ENCODE results near the gene IL1RL1.

IL1RL1 gene

DNA sequence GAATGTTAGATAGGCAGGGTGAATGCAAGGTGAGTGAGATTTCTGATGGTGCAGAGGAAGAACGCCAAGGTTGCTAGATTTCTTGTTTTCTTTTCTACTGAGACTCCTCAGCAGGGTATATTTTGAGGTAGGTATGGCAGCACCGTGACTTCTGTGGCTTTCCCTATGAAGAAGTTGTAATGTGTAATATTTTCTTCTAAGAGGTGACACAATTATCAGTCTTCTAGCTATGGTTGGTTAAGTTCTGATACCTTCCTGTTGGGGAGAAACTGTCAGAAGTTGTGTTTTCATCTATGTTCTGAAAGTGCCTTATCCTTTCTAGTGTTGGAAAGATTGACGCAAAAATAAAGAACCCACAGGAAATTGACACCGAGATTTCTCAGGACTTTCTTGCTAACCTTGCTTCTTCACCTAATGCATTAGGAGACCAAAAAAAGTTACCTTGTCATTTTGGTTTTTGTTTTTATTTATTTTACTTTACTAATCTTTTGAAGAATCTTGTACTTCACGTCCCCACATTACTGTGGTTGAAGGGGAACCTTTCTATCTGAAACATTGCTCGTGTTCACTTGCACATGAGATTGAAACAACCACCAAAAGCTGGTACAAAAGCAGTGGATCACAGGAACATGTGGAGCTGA, 56.1 kb downstream of the IL1RL1 start:
- no peak for DNase-seq

DNA sequence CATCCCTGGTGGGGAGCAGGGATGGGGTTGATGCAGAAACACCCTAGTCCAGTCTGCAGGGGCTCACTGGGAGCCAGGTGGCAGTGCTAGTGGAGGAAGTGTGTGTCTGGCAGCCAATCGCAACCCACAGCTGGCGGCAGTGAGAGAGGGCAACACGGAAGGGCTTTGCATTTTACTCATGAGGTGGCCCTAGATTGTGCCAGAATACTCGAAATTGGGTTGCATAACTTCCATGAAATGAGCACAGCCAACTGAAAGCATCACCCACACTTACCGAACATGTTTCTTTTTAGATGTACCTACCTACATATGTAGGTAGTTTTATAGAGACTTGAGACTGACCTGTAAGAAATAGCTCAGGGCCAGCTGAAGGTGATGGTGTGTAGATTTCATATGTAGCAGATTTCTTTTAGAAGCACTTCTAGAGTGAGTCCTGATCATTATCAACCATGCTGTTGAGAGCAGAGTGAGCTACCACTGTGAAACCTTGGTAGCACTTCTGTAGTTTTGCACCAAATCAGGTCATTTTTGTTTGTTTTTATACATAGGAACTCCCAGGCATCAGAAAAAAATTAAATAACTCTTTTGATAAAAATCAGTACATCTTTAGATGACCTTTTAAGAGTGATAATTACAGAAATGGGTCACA, 57.2 kb downstream of the IL1RL1 start:
- DNase-seq = no peak

DNA sequence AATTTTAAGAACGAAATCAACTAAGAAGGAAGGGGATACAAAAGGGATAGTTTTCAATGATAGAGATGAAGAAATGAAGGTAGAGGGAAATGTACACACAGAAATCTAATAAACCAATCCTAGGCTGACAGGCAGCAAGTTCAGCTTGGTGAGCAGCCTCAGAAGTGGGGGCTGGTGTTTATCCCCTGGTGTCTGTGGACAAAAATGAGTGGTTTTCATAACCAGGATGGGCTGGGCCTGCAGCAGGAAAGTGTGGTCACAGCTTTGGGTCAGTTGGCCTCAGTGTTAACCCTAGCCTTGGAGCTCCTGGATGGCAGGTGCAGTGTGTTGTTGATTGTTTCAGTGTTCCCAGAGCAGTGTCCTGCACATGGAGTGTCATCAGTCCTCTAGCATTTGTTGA, 58.5 kb downstream of the IL1RL1 start:
- DNase-seq = no peak

DNA sequence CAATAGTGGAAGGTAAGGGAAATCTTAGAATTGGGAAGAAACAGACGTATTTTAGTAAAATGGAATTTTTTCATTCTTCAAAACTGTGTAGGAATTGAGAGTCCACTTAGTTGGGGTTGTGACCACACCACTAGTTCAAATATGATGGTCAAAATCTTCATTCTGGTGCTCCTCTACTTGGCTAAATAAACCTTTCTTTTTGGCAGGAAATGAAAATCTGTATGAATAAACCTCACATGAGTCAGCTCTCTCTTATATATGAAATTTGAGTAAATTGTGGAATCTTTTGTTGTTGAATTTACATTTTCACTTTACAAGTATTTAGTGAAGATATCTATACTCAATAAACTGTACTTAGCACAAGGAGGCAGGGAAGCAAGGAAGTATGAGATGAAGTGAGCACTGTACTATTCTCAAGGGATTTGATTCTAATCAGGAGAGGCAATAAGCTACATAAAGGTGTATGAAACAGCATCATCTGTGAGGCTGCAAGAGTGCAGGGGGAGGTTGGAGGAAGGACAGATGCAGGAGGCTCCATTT, 64.8 kb downstream of the IL1RL1 start:
- no peak for DNase-seq

DNA sequence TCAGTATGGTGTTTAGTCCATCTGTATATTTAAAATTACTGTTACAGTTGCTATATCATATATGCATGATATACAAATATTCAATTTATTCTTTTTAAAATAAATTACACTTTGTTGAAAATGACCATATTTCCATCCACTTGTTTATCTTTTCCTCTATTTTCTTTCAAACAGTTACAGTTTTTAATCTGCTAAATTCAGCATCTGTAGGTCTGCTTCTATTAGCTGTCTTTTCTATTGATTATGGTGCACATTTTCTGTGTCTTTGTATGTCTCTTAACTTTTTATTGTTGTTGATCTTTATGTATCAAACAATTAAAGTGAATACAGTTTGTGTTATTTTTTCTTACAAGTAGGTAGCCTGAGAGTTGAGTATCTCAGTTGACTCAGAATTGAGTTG, 72.4 kb downstream of the IL1RL1 start:
- DNase-seq = no peak

DNA sequence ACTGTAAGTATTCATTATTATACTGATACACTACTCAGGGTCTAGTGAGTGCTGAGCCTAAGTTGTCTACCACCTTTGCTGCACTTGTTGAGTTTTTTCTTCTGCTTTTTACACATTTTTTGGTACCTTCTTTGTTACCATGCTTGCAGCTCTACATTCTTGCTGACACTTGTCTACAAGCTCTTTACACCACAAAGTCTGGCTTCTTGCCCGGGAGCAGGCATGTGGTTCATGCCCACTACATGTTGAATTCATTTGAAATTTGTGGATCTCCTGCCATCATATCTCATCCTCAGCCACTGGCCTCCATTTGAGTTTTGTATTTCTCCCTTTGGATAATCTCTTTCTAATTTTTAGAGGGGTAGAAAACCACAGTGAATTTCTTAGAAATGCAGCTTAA, 74.2 kb downstream of the IL1RL1 start:
- no peak for DNase-seq

DNA sequence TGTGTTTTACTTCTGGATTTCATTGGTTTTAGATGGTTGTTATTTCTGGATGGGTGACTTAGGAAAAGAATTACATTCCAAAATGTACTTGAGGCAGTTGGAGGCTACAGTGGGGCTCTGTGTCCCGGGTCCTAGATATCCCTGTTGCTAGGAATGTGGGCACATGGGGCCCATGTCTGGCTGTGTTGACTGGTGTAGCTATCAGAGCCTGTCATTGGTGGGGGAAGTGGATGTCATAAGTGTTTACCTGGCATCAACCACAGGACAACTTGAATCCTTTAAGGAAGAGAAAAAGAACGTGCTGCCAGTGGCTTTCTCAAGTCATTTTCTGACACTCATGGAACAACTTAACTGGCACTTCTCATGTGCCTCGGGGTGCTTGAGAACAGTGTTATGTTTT, 74.6 kb downstream of the IL1RL1 start:
- no peak for DNase-seq

DNA sequence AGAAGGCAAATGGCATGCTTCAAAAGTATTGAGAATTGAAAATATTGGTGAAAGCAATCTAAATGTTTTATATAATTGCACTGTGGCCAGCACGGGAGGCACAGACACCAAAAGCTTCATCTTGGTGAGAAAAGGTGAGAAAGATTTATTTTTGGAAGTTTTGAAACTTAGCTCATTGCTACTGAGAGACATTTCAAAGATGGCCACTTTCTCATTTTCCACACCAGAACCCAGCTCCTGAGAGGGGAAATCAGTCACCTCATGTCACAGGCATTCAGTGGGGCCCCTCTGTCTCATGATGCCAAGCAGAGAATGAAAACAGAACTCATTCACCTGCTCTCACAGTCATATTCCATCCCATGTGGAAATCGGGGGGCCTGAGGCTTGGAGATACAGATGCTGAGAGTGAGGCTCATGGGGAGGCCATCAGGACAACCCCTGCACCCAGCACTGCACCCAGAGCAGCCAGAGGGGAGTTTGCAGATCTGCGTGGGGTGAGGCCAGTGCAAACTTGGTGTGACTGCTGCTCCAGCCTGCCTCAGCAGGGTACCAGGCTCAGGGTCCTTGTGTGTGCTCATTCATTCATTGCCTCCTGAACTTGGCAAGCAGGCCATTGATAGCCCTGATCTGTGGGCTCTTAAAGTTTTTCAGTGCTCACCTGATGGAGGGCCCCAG, 75.6 kb downstream of the IL1RL1 start:
- no peak for DNase-seq

DNA sequence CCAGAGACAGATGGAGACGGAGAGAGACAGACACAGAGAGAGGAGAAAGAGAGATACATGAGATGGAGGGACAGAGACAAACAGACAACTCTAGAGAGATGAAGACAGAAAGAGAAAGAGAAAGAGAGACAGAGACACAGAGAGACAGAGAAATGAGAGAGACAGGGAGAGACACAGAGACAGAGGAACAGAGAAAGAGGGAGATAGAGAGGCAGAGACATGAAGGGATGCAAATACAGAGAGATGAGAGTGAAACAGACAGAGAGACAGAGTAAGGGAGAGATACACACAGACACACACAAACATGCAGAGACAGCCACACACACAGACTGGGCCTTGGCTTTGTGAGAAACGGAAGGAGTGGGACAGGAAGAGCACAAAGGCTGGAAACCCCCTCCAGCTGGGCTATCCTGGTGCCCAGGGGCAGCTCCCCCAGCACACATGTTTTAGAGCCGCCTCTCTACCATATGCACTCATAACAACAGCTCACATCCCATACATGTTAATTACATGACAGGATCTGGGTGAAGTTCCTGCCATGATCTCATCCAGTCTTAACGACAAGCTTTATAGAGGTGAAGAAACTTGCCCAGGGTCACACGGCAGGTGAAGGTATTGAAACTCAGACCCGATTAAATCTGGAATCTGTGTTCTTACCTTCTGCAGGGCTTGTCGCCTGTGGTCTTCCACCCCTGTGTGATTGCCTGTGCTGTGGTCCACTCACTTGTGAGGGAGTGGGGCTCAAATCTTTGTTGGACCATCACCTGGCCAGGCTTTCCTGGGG, 76.6 kb downstream of the IL1RL1 start:
- DNase-seq = no peak

DNA sequence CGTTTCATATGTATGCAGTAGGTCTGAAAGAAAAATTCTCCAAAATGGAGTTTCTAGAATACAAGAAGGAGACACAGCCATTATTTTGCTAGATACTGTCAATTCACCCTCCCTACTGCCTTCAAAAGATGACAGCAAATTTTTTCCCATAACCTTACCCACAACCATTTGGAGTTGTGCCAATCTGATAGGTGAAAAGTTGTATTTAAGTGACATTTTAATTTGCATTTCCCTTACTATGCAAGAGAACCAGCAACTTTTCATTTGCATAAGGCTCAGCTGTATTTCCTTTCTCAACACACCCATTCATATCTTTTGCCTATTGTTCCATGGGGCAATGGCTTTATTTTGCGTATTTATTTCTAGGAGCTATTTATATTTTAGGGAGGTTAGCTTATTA, 80.2 kb downstream of the IL1RL1 start:
- no peak for DNase-seq

DNA sequence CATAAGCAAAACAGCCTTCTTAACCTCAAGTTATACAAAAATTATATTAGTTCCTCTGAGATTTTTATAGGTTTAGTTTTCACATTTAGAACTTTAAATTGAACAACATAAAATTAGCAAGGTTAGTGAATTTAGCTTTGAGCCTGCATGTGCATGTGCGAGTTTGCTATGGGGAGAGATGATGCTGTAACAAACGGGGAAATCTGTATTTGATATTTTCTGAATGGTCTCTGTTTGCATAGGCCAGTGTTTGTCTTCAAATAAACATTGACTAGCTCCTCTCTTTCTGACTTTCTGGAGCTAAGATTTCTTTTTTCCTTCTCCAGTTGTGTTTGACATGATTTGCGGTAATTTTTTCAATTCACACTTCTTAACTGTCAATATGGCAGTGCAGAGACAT, 80.7 kb downstream of the IL1RL1 start:
- no peak for DNase-seq

DNA sequence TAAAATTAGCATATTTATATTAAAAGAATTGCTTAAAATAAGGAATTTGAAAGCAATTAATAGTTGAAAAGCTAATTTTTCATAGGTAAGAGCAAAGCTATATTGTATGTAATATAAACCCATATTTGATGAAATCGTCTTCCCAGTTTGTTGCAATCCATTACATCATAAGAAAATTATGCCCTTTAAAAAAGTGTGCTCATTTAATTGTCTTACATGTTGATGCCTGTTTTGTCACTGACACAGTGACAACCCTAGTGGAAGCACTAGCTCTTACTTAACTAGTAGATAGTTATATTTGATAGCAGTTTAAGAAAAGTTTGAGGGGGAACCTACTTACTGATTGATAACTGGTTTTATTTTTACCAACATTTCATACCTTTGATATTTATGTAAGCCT, 81.6 kb downstream of the IL1RL1 start:
- no peak for DNase-seq

DNA sequence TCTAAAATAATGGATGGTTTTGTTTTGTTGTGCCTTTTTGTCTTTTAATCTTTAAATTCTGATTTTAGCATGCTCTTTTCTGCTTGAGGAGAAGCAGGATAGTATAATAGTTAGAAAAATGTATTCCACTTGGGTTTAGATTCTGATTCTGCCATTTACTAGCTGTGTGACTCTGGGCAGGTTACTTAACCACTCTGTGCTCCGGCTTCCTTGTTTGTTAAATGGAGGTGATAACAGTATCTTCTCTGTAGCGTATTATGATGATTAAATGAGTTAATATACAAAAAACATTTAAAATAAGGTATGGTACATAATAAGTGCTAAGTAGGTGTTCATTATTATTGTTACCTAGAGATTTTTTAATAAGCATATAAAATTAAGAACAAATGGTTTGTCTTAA, 84.6 kb downstream of the IL1RL1 start:
- DNase-seq = no peak

DNA sequence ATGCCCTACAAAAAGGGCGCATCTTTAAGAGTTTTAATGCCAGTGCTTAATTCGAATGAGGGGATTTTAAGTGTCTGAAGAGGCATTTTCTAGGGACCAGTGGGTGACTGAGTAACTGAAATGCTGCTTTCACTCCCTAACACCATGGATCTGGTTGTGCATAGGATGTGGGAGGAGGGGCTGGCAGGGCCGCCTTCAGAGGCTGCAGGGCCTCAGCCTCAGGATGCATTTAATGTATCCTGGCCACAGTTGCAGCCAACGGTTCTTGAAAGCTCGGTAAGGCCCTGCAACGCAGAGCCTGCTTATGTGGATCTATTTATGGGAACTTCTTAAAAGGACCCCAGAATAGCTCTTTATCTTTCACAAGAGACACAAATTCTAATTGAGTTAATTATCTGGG, 85.8 kb downstream of the IL1RL1 start:
- no peak for DNase-seq

DNA sequence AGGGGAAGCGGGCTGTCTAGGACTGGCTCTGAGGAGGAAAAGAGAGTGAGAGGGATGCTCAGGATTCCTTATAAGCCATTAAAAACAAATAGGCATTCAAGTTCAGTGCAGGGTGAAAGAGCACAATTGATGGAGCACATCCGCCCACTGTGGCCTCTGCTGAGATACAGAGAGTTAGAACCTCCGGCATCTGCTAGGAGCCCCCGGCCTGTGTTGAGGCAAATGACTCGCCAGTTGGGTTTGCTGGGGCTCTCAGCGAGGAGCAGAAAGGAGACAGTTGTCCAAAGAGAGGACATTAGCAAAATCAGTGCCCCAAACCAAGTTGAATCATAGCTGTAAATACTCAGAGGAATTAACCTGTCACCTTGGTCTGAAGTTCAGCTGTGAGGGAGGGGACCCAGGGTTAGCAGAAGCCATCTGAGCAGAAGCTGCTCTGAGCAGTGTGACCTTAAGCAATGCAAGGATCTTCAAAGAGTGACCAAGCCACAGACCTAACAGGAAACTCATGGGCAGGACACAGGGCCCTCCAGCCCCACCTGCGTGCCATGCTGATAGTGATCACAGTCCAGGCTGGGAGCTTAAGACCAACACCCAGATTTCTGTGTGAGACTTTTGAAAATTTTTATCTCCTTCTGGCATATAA, 88.3 kb downstream of the IL1RL1 start:
- no peak for DNase-seq

DNA sequence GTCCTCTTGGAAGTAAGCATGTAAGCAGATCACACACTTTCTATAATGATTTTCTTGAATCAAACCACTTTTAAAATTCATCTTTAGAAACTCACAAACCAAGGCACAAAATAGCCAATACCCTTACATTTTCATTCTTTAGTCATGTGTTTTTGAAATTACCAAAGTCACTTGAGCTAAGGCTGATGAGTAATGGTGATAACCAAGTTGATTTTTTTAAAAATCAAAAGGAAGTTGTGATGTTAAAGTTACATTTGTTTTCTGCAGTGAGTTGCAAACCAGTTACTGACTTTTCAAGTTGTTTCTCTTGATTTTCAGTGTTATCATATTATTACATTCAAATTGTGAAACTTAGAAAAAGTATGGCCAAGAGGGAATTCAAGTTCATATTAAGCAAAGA, 90.1 kb downstream of the IL1RL1 start:
- DNase-seq = no peak
